K562 (cell line): ENCODE measurements around the gene SIK3.

Source experiments
- EP300 ChIP-seq: IDR thresholded peaks from 2 replicates; pipeline ENCODE4 v1.6.1; 2012; ENCODE audit warnings: low read length, improper control_type of control experiment
- HNRNPK ChIP-seq: fragments of 200-400 bp; formaldehyde crosslinking; IDR thresholded peaks from one replicate; pipeline ENCODE4 v1.6.1; 2018; ENCODE audit warnings: mild to moderate bottlenecking, low read depth, low read length; ENCODE audit not compliant: poor library complexity, severe bottlenecking
- IRF2 ChIP-seq: sonication (generic); formaldehyde crosslinking; IDR thresholded peaks from 2 replicates; pipeline ENCODE4 v1.8.1; 2022; ENCODE audit warnings: mild to moderate bottlenecking, missing genetic modification reagents
- MNT ChIP-seq, 2 experiments: fragments of 450-650 bp; conservative IDR thresholded peaks; 2 replicates each; pipeline ENCODE4 v1.6.1; 2017; ENCODE audit warnings: mild to moderate bottlenecking in 2 of 2, moderate library complexity in 2 of 2
- POLR2A ChIP-seq: fragments of 450-650 bp; conservative IDR thresholded peaks from 2 replicates; pipeline ENCODE4 v1.6.1; 2016
- SMARCB1 ChIP-seq: IDR thresholded peaks from 2 replicates; pipeline ENCODE4 v1.6.1; 2011; ENCODE audit warnings: improper control_type of control experiment, low read depth; ENCODE audit not compliant: insufficient read length
- TAF1 ChIP-seq: IDR thresholded peaks from 2 replicates; pipeline ENCODE4 v1.6.1; 2011; ENCODE audit warnings: mild to moderate bottlenecking, low read length, moderate library complexity; ENCODE audit not compliant: insufficient read depth, control insufficient read depth, severe bottlenecking; ENCODE audit errors: extremely low read depth
- ZBED1 ChIP-seq: IDR thresholded peaks from 2 replicates; pipeline ENCODE4 v1.6.1; 2014
- ZBTB12 ChIP-seq: fragments of 250-450 bp; sonication (Bioruptor Pico); IDR thresholded peaks from 2 replicates; pipeline ENCODE4 v1.4.0; 2020
- ZC3H4 ChIP-seq: sonication (generic); formaldehyde crosslinking; IDR thresholded peaks from 2 replicates; pipeline ENCODE4 v1.9.0; 2021; ENCODE audit warnings: missing genetic modification reagents, borderline replicate concordance
- ZNF197 ChIP-seq: fragments of 200-800 bp; sonication (Bioruptor generic); IDR thresholded peaks from 2 replicates; pipeline ENCODE4 v1.6.1; 2016; ENCODE audit warnings: low read depth, missing genetic modification characterization, missing compliant biosample characterization
- ZNF324 ChIP-seq: fragments of 250-450 bp; sonication (Bioruptor Pico); IDR thresholded peaks from 2 replicates; pipeline ENCODE4 v1.4.0; 2020; ENCODE audit warnings: mild to moderate bottlenecking

GRCh38 chr11:117083011-117083935 lies 15.0 kb downstream of the SIK3 start:
- TF ChIP-seq ZBED1 (no peak), ZBTB12 (CRISPR knock-in tag) (no peak), ZC3H4 (CRISPR knock-in tag) (no peak), TAF1 (no peak), EP300 (no peak), MNT (conservative IDR thresholded peaks at IDR 0.05) (no peak), IRF2 (CRISPR knock-in tag) (no peak), SMARCB1 (no peak), HNRNPK (no peak), ZNF324 (CRISPR knock-in tag) (no peak), POLR2A (no peak), ZNF197 (CRISPR knock-in tag) (no peak)
